ENCODE data around the gene GIPC3.

Gene GIPC3, protein sequence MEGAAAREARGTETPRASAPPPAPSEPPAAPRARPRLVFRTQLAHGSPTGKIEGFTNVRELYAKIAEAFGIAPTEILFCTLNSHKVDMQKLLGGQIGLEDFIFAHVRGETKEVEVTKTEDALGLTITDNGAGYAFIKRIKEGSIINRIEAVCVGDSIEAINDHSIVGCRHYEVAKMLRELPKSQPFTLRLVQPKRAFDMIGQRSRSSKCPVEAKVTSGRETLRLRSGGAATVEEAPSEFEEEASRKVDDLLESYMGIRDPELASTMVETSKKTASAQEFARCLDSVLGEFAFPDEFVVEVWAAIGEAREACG

GRCh38 chr19:3585301-3586126 lies at the start of gene GIPC3:
Gene GIPC3 (plus strand): TSS chr19:3585478. CDS start chr19:3585598, 120 bp downstream.
- DNase-seq (ENCODE audit: low read depth in 2 of 2) = no peak

DNA sequence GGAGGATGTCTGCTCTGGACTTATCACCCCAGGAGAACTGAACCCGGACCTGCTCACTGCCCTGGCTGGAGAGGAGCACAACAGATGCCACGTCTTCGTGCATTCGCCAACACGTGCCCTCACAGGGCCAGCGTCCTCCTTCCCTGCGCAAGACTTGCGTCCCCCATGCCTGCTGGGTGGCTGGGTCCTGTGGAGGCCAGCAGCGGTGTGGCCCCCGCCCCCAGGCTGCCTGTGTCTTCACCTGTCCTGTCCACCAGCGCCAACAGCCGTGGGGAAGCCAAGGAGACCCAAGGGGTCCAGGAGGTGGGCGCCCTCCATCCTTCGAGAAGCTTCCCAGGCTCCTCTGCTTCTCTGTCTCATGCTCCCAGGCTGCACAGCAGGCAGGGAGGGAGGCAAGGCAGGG lies 49.7 kb upstream of the GIPC3 start:
- DNase-seq (ENCODE audit: low read depth in 2 of 2) = no peak

- DNase-seq (ENCODE audit: low read depth in 2 of 2) = no peak
Observed at GRCh38 chr19:3535981-3536380, 49.3 kb upstream of the GIPC3 start.

- DNase-seq (ENCODE audit: low read depth in 2 of 2) = no peak
Observed at GRCh38 chr19:3536429-3537100, 48.7 kb upstream of the GIPC3 start.

DNA sequence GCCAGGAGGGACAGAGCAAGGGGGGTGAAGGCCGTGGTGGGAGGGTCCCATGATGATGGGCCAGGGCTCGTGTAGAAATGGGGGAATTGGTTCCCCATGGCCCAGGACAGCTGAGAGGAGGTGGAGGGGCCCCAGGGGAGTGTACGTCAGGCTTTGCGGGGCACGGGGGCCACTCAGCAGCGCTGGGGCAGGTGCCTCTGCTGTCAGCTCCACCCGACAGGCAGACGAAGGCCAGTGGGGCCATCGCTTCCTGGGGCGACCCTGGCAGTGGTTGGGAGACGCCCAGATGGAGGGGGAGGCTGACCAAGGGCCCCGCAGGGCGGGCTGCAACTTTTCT lies 48.2 kb upstream of the GIPC3 start:
- DNase-seq (ENCODE audit: low read depth in 2 of 2) = no peak

- DNase-seq (ENCODE audit: low read depth in 2 of 2) = no peak
Observed at GRCh38 chr19:3537438-3538240, 47.6 kb upstream of the GIPC3 start.

GRCh38 chr19:3538258-3538929 lies 46.9 kb upstream of the GIPC3 start:
- no peak for DNase-seq (ENCODE audit: low read depth in 2 of 2)

DNA sequence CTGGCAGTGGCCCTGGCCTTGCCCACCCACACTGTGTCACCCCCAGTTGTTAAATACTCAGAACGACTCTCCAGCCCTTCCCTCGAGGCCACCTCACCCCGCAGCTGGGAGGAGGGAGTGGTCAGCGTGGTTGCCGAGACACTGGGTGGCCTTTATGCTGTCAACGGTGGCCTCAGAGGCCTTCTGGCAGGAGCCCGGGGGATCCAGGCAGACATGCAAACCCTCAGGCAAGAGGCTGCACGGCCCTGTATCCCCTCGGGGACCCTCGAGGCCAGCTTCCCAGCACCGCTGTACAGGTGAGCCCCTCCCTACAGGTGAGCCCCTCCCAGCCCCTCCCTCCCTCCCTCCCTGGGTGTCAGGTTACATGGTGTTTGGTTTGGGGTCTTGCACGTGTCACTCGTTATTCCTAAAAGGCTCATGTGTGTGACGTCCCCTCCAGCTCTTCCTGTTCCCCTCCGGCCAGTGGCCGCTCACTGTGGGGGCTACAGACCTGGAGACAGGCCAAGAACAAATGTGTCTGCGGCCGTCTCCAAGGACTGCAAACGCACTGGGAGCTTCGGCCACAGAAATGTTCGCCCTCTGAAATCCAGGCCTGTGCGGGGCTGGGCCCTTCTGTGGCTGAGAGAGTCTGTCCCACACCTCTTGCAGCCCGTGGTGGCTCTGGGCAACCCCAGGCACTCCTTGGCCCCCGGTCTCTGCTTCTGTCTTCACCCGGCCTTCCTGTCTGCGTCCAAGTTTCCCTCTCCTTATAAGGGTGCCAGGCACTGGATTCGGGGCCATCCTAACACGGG lies 46.1 kb upstream of the GIPC3 start, which contains the start of gene TEKTIP1:
TEKTIP1 (plus strand) TSS at position 210 of the 791 bp plus-strand sequence; CDS start at position 214, 4 bp downstream.
- no peak for DNase-seq (ENCODE audit: low read depth in 2 of 2)

DNA sequence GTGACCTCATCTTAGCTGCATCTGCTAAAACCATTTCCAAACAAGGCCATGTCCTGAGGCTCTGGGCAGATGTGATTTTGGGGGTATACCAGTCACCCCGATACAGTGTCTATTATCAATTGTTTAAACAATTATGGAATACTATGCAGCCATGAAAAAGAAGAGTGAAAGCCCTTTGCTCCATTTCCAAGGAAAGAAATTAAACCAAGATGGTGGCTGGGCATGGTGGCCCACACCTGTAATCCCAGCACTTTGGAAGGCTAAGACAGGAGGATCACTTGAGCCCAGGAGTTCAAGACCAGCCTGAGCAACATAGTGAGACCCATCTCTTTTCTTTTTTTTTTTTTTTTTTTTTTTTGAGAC lies 45.5 kb upstream of the GIPC3 start:
- no peak for DNase-seq (ENCODE audit: low read depth in 2 of 2)

- DNase-seq (ENCODE audit: low read depth in 2 of 2) = no peak
Observed at GRCh38 chr19:3543150-3544057, 41.9 kb upstream of the GIPC3 start.

- no peak for DNase-seq (ENCODE audit: low read depth in 2 of 2)
Observed at GRCh38 chr19:3544058-3544376, 41.3 kb upstream of the GIPC3 start.

- DNase-seq (ENCODE audit: low read depth in 2 of 2) = peak; percentile 32 to 44
Observed at GRCh38 chr19:3544742-3545668, 40.3 kb upstream of the GIPC3 start.

DNA sequence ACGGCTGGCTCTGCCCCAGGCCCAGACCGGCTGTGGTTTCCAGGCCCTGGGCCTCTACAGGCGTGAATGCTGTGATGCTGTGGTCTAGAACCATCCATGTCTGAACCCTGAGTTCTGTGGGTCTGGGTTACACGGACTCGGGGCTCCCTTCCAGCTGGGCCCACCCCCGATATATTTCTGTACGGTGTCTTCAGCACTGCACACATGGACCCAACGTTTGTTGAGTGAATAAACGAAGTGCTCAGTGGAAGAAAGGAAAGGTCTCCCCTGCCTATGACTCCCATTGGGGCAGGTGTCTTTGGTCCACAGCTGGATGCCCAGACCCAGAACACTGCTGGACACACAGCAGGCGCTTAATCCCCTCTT lies 39.6 kb upstream of the GIPC3 start:
- DNase-seq (ENCODE audit: low read depth in 2 of 2) = no peak

GRCh38 chr19:3546119-3546518 lies 39.2 kb upstream of the GIPC3 start:
- DNase-seq (ENCODE audit: low read depth in 2 of 2) = no peak

GRCh38 chr19:3547301-3547731 lies 38.0 kb upstream of the GIPC3 start:
- DNase-seq (ENCODE audit: low read depth in 2 of 2) = no peak

- no peak for DNase-seq (ENCODE audit: low read depth in 2 of 2)
Observed at GRCh38 chr19:3547767-3548282, 37.5 kb upstream of the GIPC3 start.

DNA sequence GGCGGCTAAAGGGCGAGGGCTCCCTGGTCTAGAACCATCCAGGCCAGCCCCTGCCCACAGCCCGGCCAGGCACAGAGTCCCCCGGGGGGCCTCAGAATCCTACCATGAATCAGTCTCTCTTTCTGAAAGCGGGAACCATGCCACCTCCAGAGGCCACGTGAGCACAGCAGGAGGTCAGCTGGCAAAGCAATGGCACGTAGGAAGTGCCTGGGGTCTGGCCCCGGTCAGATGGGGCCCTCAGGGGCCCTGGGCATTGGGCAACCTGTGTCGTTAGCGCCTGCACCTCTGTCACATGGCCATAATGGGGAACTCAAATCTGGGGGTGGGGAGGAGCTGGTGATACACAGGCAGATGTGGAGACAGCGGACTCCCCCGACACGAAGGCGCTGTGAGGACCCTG lies 36.7 kb upstream of the GIPC3 start:
- DNase-seq (ENCODE audit: low read depth in 2 of 2) = no peak

GRCh38 chr19:3549816-3550215 lies 35.5 kb upstream of the GIPC3 start:
- DNase-seq (ENCODE audit: low read depth in 2 of 2) = no peak

Data from stimulated activated CD8-positive, alpha-beta memory T cell treated with anti-CD3 and anti-CD28 coated beads, Interleukin-15, amount 100 ng/mL, for 4 hours (primary cell).